Activated CD4-positive, alpha-beta T cell treated with anti-CD3 and anti-CD28 coated beads for 24 hours (primary cell): ENCODE measurements around the gene PLA2G2A.

Experiments used
- DNase-seq, 2 donors: peaks; one replicate each; pipeline ENCODE4 v3.0.0-alpha.2; 2020; ENCODE audit warnings: low read depth in 2 of 2

PLA2G2A gene

DNA sequence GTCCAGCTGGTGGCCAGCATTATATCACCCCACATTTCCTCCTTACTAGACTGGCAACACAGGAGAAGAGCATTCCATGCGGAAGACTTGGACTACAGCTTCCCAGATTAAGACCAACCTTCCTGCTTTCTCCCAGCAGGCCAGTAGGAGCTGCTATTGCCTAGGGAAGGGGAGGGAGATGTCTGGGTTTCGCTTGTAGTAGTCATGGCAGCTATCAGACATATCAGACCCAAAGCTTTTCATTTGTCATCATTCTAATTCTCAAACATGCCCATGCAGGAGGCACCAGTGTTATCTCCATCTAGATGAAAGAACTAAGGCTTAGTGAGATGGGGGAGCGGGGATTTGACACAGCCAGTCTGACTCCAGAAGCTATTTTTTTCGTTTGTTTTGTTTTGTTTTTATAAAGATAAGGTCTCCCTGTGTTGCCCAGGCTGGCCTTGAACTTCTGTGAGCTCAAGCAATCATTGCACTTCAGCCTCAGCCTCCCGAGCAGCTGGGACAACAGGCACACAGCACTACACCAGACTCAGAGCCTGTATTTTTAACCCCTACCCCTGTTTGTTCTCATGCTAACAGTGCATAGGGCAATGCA lies 4.5 kb downstream of the PLA2G2A start:
- DNase-seq, result no peak

GRCh38 chr1:19973616-19974015 lies 5.8 kb downstream of the PLA2G2A start:
- no peak for DNase-seq

DNA sequence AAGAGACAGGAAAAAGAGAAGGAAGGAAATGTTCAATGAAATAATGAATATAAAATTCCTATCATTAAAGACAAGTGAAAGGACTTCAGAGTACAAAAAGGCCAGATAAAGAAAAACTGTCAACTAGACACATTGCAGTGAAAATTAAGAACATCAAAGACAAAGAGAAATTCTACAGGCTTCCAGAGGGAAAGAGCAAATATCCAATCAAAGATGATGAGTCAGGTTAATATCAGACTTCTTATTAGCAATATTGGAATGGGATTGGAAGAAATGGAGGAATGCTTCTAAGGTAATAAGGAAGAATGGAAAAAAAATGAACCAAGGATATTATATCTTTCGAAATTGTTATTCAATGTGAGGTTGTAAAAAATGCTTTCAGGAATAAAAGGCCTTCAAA lies 7.8 kb downstream of the PLA2G2A start:
- DNase-seq, result no peak

DNA sequence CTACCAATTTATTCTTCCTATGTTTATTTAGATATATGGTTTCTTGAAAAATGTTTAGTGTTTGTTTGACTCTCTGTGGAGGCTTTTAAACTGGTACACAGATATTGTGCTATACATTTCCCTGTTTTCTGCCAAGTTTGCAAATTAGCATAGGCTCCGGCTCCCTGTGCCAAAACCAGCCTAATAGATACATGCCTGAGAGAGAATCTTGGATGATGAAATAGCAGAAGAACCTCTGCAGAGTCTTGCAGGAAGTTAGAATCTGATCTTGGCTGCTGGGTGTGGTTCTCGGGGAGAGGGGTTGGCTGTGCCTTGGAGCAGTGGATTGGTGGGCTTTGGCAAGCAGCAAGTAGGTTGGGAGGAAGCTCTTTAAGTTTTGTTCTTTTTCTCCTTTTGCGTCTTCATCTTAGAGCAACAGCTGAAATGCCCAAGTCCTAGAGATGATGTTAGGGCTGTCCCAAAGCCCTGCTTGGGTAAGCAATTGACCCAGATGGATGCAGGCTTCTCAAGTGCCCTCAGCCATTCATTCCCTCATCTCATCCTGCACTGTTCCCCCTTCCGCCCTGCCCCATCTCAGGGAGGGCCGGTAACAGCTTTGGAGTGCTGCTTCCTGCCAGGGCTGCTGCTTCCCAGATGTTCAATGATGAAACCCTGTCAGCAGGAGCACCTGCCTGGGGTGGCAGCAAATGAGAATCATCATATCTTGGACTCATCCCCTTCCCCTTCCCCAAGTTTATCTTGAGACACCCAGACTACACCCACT lies 9.3 kb downstream of the PLA2G2A start:
- DNase-seq, result no peak

DNA sequence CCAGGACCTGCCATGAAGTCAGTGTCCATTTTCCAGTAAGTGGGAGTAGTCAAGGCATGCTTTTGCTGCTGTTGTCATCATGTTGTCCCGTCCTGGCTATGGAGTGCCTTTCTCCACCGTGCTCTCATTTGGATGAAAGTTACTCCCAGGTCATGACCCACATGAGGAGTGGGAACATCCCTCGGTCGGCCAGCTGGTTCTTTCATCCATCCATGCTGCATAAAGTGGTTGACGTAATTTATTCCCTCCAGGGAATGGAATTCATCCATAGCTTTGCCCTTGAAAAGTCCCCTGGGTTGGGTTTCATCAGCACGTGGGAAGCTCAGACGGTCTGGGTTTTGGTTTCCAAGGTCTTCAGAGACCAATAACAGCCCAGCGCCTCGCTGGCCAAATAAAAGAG lies 11.6 kb downstream of the PLA2G2A start:
- no peak for DNase-seq

DNA sequence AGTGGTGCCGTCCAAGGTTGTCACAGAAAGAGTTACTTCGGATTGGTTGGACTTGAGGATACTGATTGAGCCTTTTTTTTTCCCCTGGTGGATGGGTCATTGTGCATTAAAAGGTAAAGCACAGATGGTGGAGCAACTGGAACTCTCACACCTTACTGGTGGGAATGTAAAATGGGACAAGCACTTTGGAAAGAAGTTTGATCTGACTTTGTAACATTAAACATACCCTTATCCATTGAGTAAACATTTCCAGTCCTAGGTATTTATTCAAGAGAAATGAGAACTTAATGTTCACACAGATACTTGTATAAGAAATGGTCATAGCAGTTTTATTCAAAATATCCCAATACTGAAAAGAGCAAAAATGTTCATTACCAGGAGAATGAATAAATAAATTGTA lies 14.9 kb downstream of the PLA2G2A start:
- DNase-seq, result no peak

DNA sequence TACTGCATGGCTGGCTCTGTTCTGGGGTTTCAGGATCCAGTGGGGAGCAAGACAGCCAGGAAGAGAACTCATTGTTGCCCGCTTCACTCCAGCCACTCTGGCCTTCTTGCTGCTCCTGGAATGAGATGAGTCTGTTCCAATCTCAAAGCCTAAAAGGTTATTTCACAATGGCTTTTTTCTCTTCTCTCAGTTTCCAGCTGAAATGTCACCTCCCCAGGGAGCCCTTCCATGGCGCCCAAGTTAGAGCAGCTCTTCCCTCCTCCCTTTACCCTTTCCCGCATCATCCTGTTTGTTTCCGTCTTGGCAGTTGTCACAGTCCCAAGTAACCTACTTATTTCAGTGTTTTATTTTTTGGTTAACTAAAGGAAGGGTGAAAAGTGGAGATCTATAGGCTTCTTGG lies 15.8 kb downstream of the PLA2G2A start:
- no peak for DNase-seq

GRCh38 chr1:19960591-19960990 lies 18.8 kb downstream of the PLA2G2A start:
- DNase-seq, result no peak

GRCh38 chr1:19957779-19958178 lies 21.6 kb downstream of the PLA2G2A start:
- DNase-seq, result no peak

DNA sequence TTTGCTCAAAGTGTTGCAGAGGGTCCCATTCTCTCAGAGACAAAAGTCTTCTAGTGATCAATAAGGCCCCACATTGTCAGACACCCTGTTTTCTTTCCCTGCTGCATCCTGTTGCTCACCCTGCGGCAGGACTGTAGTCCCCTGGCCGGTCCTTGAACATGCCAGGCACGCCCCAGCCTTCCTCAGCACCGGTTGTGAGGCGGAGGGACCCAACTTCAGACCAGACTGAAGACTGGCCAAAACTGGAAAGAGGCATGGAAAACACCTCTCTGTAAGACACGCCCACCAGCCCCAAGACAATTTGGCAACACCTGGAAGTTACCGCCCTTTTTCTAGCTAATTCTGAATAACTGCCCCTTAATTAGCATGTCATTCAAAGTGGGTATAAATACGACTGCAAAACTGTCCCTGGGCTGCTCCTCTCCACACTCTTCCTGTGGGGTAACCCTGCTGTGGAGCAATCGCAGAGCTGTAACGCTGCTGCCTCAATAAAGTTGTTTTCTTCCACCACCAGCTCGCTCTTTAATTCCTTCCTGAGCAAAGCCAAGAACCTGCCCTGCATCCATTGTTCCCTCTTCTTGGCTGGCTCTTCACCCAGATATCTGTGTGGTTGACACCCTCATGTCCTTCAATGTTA lies 23.8 kb downstream of the PLA2G2A start:
- DNase-seq, result no peak

DNA sequence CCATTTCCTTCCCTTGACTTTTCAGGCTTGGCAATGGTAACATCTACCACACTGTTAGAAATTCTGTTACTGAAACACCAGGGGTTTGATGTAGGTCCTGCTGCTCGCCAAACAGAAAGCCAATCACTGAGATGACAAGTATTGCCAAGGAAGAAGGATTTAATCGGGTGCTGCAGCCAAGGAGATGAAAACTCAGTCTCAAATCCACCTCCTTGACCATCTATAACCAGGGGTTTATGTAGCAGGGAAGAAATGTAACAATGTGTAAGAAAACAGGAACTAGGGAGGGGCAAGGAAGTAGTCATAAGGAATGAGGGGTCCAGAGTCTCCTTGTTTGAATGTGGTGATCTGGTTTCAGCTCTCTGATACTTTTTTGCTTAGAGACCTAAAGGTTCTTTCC lies 25.4 kb downstream of the PLA2G2A start:
- DNase-seq, result no peak

- no peak for DNase-seq
Measured at GRCh38 chr1:19949016-19949415, 30.4 kb downstream of the PLA2G2A start.

DNA sequence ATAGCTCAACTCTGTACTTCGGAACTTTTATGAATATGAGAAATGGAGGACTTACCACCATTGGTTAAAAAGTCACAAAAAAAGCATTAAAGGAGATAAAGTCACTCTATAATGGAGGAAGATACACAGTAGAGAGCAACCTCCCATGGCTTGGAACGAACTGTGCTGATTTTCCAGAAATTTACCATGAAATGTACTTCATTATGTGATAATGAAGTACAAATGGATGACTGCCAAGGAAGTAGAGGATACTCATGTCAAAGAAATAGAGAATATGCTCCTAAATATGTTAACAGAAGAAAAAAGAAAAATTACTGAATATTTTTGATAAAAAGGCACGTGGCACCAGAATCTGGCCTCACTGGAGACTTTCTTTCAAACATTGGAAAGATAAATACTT lies 32.4 kb downstream of the PLA2G2A start:
- no peak for DNase-seq

- DNase-seq, result no peak
Measured at GRCh38 chr1:19946331-19946751, 33.1 kb downstream of the PLA2G2A start.

GRCh38 chr1:19945914-19946313 lies 33.5 kb downstream of the PLA2G2A start:
- no peak for DNase-seq

GRCh38 chr1:19942657-19943056 lies 36.8 kb downstream of the PLA2G2A start:
- no peak for DNase-seq

GRCh38 chr1:19942088-19942487 lies 37.3 kb downstream of the PLA2G2A start:
- DNase-seq, result no peak

- DNase-seq, result no peak
Measured at GRCh38 chr1:19941206-19941568, 38.2 kb downstream of the PLA2G2A start.

DNA sequence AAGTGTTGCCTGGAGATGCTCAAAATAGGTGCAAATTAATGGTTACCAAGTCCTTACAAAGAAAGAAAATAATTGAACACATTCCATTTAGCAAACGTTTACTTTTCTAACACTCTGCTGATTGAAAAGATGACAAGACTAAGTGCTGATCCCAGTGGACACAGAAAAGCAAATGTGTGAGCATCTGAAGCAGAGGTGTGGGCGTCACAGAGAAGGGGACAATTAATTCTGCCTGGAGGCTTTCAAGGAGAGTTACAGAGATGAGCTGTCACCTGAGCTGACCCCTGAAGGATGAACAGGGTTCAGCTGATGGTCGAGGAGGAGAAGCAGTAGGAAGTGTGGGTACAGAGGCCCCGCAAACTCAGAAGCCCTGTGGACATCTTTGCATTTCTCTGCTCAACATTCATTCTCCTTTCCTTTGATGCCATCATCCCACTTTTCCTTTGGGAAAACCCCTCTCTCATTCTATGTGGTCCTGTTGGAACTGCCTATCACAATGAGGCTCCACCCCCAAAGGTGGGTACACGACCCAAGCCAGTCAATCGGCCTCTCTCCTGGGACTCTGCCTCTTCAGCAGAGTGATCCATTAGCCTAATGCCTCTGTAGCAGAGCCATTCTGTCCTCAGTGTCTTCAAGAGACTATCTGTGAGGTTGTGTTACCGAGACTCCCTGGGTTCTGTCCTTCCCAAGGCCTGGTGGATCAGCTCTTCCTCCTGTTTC lies 38.8 kb downstream of the PLA2G2A start:
- no peak for DNase-seq

GRCh38 chr1:19938472-19938871 lies 40.9 kb downstream of the PLA2G2A start:
- no peak for DNase-seq

DNA sequence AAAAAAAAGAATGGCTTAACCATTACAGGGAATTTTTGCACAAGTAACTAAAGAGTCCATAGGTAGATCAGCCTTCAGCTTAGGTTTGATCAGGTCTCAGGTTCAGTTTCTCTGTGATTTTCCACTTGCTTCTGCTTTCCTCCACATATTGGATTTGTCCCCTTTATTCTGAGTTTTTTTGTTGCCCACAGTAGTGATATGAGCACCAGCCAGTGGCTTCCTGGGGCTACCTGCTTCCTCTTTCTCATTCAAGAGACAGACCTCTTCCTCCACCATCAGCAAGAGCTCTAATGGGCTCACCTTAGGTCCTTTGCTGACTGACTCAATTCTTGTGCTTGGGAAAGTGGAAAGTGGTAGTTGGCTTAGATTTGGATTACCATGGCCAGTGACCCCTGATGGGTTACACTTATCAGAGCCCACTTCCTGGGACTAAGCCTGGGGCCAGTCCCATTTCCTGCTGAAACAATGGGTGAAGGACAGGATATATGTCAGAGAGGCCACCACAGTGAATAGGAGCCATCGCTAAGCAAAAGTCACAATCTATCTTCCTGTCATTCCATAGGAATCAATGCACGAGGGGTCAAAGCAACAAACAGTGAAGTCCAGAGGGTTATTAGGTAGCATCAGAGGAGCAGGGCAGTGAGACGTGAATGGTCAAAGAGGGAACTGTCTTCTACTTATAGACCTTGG lies 43.2 kb downstream of the PLA2G2A start:
- DNase-seq, result no peak

- DNase-seq, result no peak
Measured at GRCh38 chr1:19934336-19934735, 45.1 kb downstream of the PLA2G2A start.
